Measurements from ENCODE around the gene TMEM184A.
A peak's percentile ranks its signal among the peaks of the same experiment; 100 is the strongest.
"Not testable (repeated sequence)": the region's sequence is repeated elsewhere in the genome, so short reads cannot be mapped to it uniquely, and the experiment has no call there.

The TMEM184A gene

GRCh38 chr7:1585142-1585981 is 29.4 kb upstream of the TMEM184A start:
- DNase-seq (ENCODE audit: low spot score), result no peak
- in situ Hi-C loops (cut with MboI; ENCODE audit: low sequenced_read_pairs, unreplicated experiment), result loop anchor here (25.0 kb wide), 1 partner anchor 752 kb away; no protein-coding TSS in a partner anchor
- TF ChIP-seq CTCF (IDR thresholded peaks at IDR 0.05; ENCODE audit: borderline replicate concordance, control extremely low read depth, extremely low read depth, insufficient read depth, missing control alignments), result no peak

GRCh38 chr7:1584700-1585099 is 28.7 kb upstream of the TMEM184A start:
- DNase-seq (ENCODE audit: low spot score), result no peak
- no peak for TF ChIP-seq CTCF (IDR thresholded peaks at IDR 0.05; ENCODE audit: borderline replicate concordance, control extremely low read depth, extremely low read depth, insufficient read depth, missing control alignments)

DNA sequence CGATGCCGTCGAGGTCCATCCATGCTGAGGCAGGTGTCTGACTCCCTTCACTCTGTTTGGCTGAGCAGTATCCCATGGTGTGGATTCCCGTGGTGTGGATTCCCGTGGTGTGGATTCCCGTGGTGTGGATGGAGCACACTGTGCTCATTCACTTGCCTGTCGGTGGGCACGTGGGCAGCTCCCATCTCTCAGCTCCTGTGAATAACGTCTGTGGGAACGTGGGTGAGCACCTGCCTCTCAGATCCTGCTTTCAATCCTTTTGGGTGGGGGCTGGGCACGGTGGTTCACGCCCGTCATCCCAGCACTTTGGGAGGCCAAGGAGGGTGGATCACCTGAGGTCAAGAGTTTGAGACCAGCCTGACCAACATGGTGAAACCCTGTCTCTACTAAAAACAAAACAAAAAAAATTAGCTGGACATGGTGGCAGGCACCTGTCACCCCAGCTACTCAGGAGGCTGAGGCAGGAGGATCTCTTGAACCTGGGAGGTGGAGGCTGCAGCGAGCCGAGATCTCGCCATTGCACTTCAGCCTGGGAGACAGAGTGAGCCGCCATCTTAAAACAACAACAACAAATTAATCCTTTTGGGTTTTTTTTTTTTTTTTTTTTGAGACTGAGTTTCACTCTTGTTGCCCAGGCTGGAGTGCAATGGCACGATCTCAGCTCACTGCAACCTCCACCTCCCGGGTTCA is 27.4 kb upstream of the TMEM184A start:
- DNase-seq (ENCODE audit: low spot score), result not testable (repeated sequence)
- in situ Hi-C loops (cut with MboI; ENCODE audit: low sequenced_read_pairs, unreplicated experiment), result loop anchor here (25.0 kb wide), 1 partner anchor 754 kb away; no protein-coding TSS in a partner anchor

More at GRCh38 chr7:1584700-1585099, 28.7 kb upstream of the TMEM184A start:
- in situ Hi-C loops (cut with MboI; ENCODE audit: low sequenced_read_pairs, unreplicated experiment), result loop anchor here (25.0 kb wide), 1 partner anchor 753 kb away; no protein-coding TSS in a partner anchor

DNA sequence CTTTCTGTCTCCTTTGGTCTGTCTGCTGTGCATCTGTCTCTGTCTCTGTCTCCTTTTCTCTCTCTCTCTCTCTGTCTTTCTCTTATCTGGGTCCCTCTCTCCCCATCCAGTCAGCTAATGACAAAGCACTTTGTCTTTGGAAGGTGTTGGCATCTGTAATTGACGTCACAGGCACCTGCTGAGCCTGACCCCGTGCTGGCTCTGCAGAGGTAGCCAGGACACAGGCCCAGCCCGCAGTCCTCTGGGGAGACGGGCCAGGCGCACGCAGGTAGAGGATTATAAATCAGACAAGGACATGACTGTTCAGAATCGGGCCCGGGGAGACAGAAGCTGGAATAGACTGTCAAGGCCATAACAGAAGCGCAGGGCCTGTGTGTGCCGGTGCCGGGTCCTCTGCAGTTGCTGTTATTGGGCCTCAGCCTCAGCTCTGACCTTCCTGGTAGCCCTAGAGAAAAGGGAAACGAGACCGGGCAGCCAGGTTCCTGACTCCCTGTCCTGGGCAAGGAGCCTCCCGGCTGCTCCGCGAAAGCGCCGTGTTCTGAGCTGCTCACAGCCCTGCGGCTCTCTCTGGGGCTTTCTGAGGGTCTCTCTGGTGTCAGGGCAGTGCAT is 24.5 kb upstream of the TMEM184A start:
- in situ Hi-C loops (cut with MboI; ENCODE audit: low sequenced_read_pairs, unreplicated experiment), result loop anchor here (25.0 kb wide), 1 partner anchor 757 kb away; no protein-coding TSS in a partner anchor
- no peak for TF ChIP-seq CTCF (IDR thresholded peaks at IDR 0.05; ENCODE audit: borderline replicate concordance, control extremely low read depth, extremely low read depth, insufficient read depth, missing control alignments)

DNA sequence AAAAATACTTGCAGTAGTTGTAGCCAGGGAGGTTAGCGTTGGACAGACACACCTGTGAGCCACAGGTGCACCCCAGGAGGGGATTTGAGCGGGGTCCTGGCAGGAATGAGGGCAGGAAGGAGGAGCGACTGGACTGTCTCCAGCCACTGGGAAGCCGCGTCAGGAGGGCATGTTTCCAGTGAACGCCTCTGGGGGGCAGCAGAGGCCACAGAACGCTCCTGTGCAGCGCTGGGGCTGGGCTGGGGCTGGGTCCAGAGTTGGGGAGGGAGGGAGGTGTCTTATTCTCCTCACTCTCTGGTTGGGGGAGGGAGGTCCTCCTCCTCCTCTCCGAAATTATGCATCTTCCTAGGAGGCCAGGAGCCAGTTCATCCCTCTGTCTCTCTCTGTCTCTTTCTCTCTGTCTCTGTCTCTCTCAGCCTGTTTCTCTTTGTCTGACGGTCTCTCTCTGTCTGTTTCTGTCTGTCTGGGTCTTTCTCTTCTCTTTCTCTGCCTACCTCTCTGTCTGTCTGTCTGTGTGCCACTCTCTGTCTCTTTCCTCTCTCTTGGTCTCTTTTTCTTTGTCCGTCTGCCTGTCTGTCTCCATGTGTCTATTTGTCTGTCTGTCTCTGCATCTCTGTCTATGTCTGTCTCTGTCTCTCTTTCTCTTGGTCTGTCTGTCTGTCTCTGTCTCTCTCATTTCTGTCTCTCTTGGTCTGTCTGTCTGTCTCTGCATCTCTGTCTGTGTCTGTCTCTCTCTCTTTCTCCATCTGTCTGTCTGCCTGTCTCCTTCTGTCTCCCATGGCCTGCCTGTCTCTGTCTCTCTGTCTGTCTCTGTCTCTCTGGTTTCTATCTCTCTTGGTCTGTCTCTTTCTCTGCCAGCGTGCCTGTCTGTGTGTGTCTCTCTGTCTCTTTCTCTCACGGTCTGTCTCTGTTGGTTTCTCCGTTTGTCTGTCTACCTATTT is 23.7 kb upstream of the TMEM184A start:
- peak; percentile 86 for DNase-seq (ENCODE audit: low spot score)
- TF ChIP-seq CTCF (IDR thresholded peaks at IDR 0.05; ENCODE audit: borderline replicate concordance, control extremely low read depth, extremely low read depth, insufficient read depth, missing control alignments), result peak; percentile 92
- in situ Hi-C loops (cut with MboI; ENCODE audit: low sequenced_read_pairs, unreplicated experiment), result loop anchor here (25.0 kb wide), 1 partner anchor 758 kb away; no protein-coding TSS in a partner anchor

More for the DNA sequence above, 24.5 kb upstream of the TMEM184A start:
- no peak for DNase-seq (ENCODE audit: low spot score)

- TF ChIP-seq CTCF (IDR thresholded peaks at IDR 0.05; ENCODE audit: borderline replicate concordance, control extremely low read depth, extremely low read depth, insufficient read depth, missing control alignments), result no peak
- DNase-seq (ENCODE audit: low spot score), result no peak
- in situ Hi-C loops (cut with MboI; ENCODE audit: low sequenced_read_pairs, unreplicated experiment), result loop anchor here (25.0 kb wide), 1 partner anchor 759 kb away; no protein-coding TSS in a partner anchor
Measured at GRCh38 chr7:1578513-1578912, 22.5 kb upstream of the TMEM184A start.

All from GM13976 (cell line).